Activated T-cell treated with anti-CD3 and anti-CD28 coated beads, Interleukin-2, amount 50 U/mL, for 24 hours (primary cell): Measurements from ENCODE around the gene PTAR1.
A peak's percentile ranks its signal among the peaks of the same experiment; 100 is the strongest.
"Not testable (repeated sequence)": the region's sequence is repeated elsewhere in the genome, so short reads cannot be mapped to it uniquely, and the experiment has no call there.

ENCODE experiments used
- DNase-seq: peaks from one replicate; pipeline ENCODE4 v3.0.0-alpha.2; 2020
- H3K27ac Mint-ChIP-seq: 2 replicates; pipeline ENCODE4 v1.8.0; 2020; ENCODE audit warnings: mild to moderate bottlenecking, mixed read lengths
- H3K27me3 Mint-ChIP-seq: 2 replicates; pipeline ENCODE4 v1.8.0; 2020; ENCODE audit warnings: mixed read lengths
- H3K36me3 Mint-ChIP-seq: 2 replicates; pipeline ENCODE4 v1.8.0; 2020; ENCODE audit warnings: low read depth, mixed read lengths
- H3K4me1 Mint-ChIP-seq: 2 replicates; pipeline ENCODE4 v1.8.0; 2020; ENCODE audit warnings: low read depth, mixed read lengths
- H3K4me3 Mint-ChIP-seq: 2 replicates; pipeline ENCODE4 v1.8.0; 2020; ENCODE audit warnings: mild to moderate bottlenecking, moderate library complexity, mixed read lengths
- H3K9me3 Mint-ChIP-seq: 2 replicates; pipeline ENCODE4 v1.8.0; 2020; ENCODE audit warnings: mixed read lengths

PTAR1 gene, protein sequence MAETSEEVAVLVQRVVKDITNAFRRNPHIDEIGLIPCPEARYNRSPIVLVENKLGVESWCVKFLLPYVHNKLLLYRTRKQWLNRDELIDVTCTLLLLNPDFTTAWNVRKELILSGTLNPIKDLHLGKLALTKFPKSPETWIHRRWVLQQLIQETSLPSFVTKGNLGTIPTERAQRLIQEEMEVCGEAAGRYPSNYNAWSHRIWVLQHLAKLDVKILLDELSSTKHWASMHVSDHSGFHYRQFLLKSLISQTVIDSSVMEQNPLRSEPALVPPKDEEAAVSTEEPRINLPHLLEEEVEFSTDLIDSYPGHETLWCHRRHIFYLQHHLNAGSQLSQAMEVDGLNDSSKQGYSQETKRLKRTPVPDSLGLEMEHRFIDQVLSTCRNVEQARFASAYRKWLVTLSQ

DNA sequence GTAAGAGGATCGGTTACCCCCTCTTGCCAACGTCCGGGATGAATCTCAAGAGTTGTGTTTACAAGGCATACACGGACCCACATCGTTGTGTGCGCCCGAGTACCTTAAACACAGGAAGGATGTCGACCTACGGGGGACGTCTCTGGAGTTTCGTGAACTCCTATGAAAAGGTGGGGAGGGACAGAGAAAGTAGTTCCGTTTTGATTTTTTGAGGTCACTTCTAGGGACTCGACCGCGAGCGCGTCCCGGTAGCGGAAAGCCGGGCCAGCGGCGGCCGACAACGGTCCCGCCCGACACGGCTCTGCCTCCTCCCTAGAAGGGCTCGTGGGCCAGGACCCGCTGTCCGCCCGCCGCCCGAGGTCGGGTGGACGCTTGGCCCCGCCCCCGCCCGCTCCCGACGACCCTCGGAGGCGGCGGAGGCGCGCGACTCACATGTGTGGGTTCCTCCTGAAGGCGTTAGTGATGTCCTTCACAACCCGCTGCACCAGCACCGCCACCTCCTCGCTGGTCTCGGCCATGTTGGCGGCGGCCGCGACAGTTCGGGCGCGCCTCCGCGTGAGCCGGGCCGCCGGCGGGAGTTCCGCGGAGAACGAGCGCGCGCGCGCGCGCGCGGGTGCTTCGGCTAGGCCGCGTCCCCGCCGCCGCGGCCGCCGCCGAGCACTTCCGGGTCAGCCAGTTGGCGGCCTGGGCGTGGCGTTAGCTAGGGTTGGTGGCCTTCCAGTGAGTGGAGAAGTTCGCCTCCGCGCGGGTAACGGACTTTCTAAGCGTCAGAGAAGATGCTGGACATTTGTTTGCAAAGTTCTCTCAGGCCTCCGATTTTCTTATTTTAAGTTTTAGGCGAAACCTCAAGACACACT is at the start of gene PTAR1:
Gene PTAR1 (minus strand): TSS at position 591 of the 857 bp plus-strand sequence. CDS start 73 bp downstream, at position 518.
- Mint-ChIP-seq H3K4me1 (peaks cover 34% of the 10 kb centered on the region), H3K36me3 (peaks cover 43% of the 10 kb centered on the region), H3K27me3 (no peaks in the 10 kb centered on the region), H3K27ac (peak within 1 kb of the TSS; percentile 96), H3K4me3 (peak within 1 kb of the TSS; percentile 89), H3K9me3 (no peaks in the 10 kb centered on the region)
- peak; percentile 94 for DNase-seq

DNA sequence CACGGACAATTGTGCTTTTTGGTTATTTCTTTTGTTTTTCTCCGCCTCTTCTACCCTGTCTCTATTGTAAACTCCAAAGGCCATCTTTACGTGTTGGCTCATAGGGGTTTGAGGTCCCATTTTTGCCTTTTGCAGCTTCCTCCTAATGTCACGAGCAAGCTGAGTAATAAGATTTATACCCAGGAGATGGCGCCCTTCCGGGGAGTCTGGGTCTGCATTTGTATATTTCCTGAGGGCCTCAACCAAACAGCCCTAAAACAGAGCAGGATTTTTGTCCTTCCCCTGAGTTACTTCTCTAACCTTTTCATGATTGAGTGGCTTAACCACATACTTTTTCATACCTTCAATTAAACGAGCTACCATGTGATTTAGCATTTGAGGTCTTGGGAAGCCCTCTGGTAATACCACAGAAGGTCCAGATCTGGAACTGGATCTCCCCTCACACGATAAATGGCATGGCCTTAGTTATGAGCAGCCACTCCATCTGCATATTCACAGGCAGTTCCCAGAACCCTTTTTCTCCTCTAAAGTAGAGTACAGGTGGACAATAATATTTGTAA is 49.6 kb upstream of the PTAR1 start:
- Mint-ChIP-seq H3K9me3 (no peaks in the 10 kb centered on the region), H3K4me1 (no peaks in the 10 kb centered on the region)
- no peak for DNase-seq

DNA sequence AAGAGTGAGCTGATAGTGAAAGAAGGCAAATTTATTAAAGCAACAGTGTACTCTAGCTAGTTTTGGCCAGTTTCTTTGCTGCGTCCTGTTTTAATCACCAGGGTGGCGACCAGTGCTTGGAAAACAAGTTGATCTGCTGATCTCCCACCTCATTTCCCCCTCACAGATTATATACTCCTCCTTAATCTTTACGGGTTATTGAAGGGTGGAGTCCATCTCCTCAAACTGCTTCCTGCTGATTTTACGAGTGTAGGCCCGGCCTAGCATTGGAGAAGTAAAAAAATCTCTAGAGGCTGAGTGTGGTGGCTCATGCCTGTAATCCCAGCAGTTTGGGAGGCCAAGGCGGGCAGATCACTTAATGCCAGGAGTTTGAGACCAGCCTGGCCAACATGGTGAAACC is 46.8 kb upstream of the PTAR1 start:
- no peak overlapping the region for H3K27ac Mint-ChIP-seq
- H3K4me1 Mint-ChIP-seq, result no peaks in the 10 kb centered on the region
- H3K9me3 Mint-ChIP-seq, result no peaks in the 10 kb centered on the region
- H3K36me3 Mint-ChIP-seq, result no peaks in the 10 kb centered on the region
- H3K4me3 Mint-ChIP-seq, result no peak overlapping the region
- no peak for DNase-seq
- peaks cover 8% of the 10 kb centered on the region for H3K27me3 Mint-ChIP-seq

More for the DNA sequence above, 49.6 kb upstream of the PTAR1 start:
- no peak overlapping the region for H3K27ac Mint-ChIP-seq
- H3K36me3 Mint-ChIP-seq, result no peaks in the 10 kb centered on the region
- H3K4me3 Mint-ChIP-seq, result no peak overlapping the region
- peaks cover 7% of the 10 kb centered on the region for H3K27me3 Mint-ChIP-seq

DNA sequence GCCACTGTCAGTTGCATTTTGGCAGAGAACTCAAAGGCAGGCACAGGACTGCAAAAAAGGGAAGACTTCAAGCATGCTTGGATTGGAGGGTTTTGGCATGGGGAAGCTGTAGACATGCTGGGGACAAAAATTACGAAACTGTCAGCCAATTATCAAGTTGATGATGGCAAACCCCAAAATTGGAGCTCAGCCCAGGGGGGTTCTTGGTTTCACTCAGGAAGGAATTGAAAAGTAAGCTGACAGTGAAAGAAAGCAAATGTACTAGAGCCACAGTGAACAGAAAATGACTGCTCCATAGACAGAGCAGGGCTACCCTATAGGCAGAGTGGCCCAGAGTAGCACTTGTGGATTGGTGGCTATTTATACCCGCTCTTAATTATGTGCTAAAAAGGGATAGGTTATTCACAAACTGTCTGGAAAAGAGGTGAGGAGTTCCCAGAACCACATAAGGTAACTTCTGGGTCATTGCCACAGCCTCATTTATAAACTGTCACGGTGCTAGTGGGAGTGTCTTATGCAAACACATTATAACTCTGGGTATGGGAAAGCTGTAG is 46.2 kb upstream of the PTAR1 start:
- Mint-ChIP-seq H3K36me3 (no peaks in the 10 kb centered on the region), H3K4me1 (no peaks in the 10 kb centered on the region), H3K27ac (no peak overlapping the region), H3K9me3 (no peaks in the 10 kb centered on the region), H3K4me3 (no peak overlapping the region), H3K27me3 (peaks cover 8% of the 10 kb centered on the region)
- no peak for DNase-seq

DNA sequence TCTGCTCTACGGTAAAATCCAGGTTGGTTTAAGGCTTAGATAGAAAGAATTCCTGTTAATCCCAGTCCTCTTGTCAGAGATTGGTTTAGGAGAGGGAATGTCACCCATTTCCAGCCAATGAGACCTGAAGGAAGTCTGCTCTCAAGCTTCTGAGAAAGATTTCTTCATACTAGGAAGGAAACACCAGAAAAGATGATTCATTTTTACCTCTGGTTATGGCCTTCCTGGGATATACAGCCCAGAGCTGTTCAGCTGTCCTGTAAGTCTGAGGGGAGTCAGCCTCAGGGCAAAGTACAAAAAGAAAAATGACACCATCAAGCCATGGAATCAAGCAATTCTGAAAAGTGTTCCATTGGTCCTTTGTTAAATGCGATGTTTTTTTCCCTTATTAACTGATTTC is 42.2 kb upstream of the PTAR1 start:
- Mint-ChIP-seq H3K27ac (no peak overlapping the region), H3K4me3 (no peak overlapping the region), H3K36me3 (no peaks in the 10 kb centered on the region), H3K27me3 (peaks cover 3% of the 10 kb centered on the region), H3K9me3 (no peaks in the 10 kb centered on the region), H3K4me1 (no peaks in the 10 kb centered on the region)
- no peak for DNase-seq

DNA sequence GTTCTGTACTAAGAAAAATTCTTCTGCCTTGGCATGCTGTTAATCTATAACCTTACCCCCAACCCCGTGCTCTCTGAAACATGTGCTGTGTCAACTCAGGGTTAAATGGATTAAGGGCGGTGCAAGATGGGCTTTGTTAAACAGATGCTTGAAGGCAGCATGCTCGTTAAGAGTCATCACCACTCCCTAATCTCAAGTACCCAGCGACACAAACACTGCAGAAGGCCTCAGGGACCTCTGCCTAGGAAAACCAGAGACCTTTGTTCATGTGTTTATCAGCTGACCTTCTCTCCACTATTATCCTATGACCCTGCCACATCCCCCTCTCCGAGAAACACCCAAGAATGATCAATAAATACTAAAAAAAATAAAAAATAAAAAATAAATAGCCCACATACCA is 40.2 kb upstream of the PTAR1 start:
- not testable (repeated sequence) for H3K36me3 Mint-ChIP-seq, H3K4me1 Mint-ChIP-seq, H3K27me3 Mint-ChIP-seq, H3K9me3 Mint-ChIP-seq, H3K4me3 Mint-ChIP-seq, H3K27ac Mint-ChIP-seq, DNase-seq

DNA sequence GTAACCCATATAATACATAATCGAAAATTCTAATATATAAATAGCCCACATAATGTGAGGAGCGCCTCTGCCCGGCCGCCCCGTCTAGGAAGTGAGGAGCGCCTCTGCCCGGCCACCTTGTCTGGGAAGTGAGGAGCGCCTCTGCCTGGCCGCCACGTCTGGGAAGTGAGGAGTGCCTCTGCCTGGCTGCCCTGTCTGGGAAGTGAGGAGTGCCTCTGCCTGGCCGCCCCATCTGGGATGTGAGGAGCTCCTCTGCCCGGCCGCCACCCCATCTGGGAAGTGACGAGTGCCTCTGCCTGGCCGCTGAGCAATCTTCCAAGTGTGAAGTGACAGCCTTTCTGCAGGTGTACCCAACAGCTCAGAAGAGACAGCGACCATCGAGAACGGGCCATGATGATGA is 39.7 kb upstream of the PTAR1 start:
- not testable (repeated sequence) for H3K27ac Mint-ChIP-seq, H3K4me3 Mint-ChIP-seq, H3K27me3 Mint-ChIP-seq, H3K4me1 Mint-ChIP-seq, DNase-seq, H3K36me3 Mint-ChIP-seq, H3K9me3 Mint-ChIP-seq

DNA sequence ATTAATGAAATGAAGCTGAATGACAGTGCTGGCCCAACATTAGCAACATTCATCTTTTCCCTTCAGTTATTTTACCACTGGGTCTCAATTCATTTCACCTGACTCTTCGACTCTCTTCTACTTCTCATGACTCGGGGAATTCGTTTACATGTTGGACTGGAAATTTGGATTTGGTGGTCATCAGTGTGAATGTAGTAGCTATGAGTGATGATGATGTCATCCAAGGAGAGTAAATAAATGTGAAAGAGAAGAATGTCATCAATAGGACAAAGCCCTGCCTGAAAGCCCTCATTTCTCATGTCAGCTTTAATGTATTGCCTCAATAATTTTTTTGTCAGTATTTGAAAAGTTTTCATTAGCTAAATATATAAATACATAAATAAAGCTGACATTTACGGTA is 38.9 kb upstream of the PTAR1 start:
- H3K9me3 Mint-ChIP-seq, result no peaks in the 10 kb centered on the region
- no peaks in the 10 kb centered on the region for H3K36me3 Mint-ChIP-seq
- H3K27ac Mint-ChIP-seq, result no peak overlapping the region
- no peaks in the 10 kb centered on the region for H3K4me1 Mint-ChIP-seq
- DNase-seq, result no peak
- no peak overlapping the region for H3K4me3 Mint-ChIP-seq
- peaks cover 12% of the 10 kb centered on the region for H3K27me3 Mint-ChIP-seq

DNA sequence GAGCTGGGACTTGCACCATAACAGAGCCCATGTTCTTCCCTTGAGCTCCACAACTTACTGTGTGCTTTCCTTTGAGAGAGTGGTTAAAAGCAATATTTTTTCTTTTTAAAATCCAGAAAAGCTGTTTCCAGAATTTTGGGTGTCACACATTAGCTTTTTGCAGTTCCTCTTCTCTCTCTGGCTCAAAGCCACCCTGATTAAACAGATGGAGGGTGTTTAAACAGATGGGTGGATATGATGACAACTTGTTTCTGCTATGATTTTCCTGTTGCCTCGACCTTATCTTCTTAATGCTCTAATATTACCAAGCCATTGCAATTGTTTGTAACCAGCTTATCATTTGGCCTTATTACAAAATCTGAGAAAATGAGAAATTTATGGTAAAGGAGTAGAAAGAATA is 37.9 kb upstream of the PTAR1 start:
- Mint-ChIP-seq H3K27me3 (peaks cover 16% of the 10 kb centered on the region), H3K4me3 (no peak overlapping the region), H3K27ac (no peak overlapping the region), H3K4me1 (no peaks in the 10 kb centered on the region), H3K9me3 (no peaks in the 10 kb centered on the region), H3K36me3 (no peaks in the 10 kb centered on the region)
- no peak for DNase-seq

DNA sequence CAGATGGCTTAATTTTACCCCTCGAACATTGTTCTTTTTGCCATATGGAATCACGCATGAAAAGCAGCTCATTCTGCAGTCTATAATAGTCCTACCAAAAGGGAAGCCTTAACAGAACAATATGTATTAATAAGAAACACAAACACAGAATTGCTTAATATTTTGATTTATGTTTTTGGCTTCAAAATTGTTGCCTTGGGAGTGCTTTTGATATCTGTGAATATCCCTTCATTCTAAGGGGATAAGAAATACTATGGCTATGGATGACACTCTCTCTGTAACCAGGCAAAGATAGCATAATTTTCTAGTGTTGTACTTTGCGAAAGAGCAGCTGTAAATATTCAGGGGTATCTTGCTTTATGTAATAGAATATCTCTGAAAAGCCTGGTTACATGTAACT is 34.5 kb upstream of the PTAR1 start:
- H3K9me3 Mint-ChIP-seq, result no peaks in the 10 kb centered on the region
- H3K4me1 Mint-ChIP-seq, result no peaks in the 10 kb centered on the region
- H3K36me3 Mint-ChIP-seq, result no peaks in the 10 kb centered on the region
- H3K4me3 Mint-ChIP-seq, result no peak overlapping the region
- H3K27ac Mint-ChIP-seq, result no peak overlapping the region
- H3K27me3 Mint-ChIP-seq, result peaks cover 23% of the 10 kb centered on the region
- DNase-seq, result no peak

DNA sequence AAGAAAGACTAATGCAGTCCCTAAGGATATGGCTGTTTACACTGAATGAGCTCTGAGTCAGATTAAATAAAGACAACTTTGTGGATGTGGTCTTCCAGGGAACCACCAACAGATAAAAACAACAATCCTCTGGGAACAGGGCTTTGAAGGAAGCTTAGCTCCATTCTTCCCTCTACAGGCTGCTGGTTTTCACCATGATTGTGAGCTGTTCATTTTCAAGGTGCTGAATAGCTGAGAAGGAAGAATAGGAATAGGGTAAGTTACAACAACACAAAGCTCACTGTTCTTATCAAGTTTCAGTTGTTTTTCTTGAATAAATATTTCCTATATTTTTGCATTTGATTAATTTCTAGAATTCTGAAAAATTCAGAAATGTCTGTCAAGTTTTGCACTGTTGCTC is 25.9 kb upstream of the PTAR1 start:
- DNase-seq, result no peak
- Mint-ChIP-seq H3K9me3 (no peaks in the 10 kb centered on the region), H3K27me3 (peaks cover 28% of the 10 kb centered on the region), H3K27ac (no peak overlapping the region), H3K36me3 (no peaks in the 10 kb centered on the region), H3K4me3 (no peak overlapping the region), H3K4me1 (no peaks in the 10 kb centered on the region)

DNA sequence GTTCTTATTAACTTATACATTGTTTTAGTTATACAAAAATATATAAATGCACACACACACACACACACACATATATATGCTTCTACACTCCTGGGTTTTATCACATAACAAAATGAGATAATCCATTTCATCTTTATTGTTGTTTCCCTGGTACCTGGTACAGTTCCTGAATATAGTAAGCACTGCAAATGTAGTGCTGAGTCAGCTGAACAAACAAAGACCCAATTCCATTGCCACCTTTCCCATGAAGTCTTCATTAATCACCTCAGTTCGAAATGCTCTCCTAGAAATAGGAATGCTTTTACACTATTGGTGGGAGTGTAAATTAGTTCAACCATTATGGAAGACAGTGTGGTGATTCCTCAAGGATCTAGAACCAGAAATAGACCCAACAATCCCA is 13.4 kb upstream of the PTAR1 start:
- H3K27me3 Mint-ChIP-seq, result no peaks in the 10 kb centered on the region
- no peak for DNase-seq
- H3K4me3 Mint-ChIP-seq, result no peak overlapping the region
- no peaks in the 10 kb centered on the region for H3K9me3 Mint-ChIP-seq
- H3K36me3 Mint-ChIP-seq, result no peaks in the 10 kb centered on the region
- no peak overlapping the region for H3K27ac Mint-ChIP-seq
- no peaks in the 10 kb centered on the region for H3K4me1 Mint-ChIP-seq

DNA sequence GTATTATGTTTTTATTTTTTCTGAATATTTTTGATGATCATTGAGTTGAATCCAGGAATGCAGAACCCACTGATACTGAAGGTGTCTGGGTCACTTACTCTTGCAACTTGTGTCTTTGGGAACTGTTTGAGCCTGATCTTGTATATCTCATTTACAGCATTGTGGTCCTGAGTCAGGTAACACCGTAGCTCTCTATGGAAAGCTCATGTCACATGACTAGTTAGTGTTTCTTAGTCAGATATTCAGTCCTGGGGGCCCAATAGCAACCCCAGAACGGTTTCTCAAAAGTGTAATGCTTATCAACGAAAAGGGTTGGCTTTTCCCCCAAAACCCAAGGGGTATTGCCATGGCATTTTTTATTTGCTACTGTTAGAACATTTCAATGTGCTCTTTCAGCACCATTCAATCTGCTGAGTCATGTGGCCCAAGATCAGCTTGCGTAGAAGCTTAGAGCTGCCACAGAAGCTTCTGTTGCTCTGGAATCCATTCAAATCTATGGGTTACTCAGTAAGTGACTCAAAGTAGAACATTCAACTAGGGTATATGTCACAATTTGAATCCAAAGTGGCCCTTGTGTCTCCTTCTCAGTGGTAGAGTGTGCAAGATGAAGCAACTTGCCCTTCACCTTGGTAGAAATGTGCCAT is 12.1 kb upstream of the PTAR1 start:
- no peak overlapping the region for H3K27ac Mint-ChIP-seq

DNA sequence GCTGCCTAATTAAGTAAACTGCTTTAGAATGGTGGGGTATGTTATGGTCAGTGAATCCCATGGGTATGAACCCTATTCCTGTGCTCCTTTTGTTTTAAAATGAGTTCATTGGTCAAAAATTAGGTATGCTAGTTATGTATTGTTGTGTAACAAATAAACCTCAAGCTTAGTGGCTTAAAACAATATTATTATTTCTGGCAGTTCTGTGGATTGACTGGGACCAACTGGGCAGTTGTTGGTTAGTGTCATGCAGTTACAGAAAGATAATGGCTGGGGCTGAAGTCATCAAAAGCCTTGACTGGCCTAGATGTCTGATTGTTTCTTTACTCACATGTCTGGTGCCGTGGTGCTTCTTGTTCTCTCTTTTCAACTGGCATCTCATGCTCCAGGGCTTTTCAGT is 8.9 kb upstream of the PTAR1 start:
- Mint-ChIP-seq H3K36me3 (no peaks in the 10 kb centered on the region), H3K4me3 (no peak overlapping the region), H3K9me3 (no peaks in the 10 kb centered on the region), H3K27me3 (no peaks in the 10 kb centered on the region), H3K27ac (no peak overlapping the region), H3K4me1 (no peaks in the 10 kb centered on the region)
- DNase-seq, result no peak

More for the DNA sequence above, 12.1 kb upstream of the PTAR1 start:
- Mint-ChIP-seq H3K4me3 (no peak overlapping the region), H3K36me3 (no peaks in the 10 kb centered on the region), H3K9me3 (no peaks in the 10 kb centered on the region), H3K4me1 (no peaks in the 10 kb centered on the region), H3K27me3 (no peaks in the 10 kb centered on the region)
- no peak for DNase-seq
